ENCODE measurements around the gene ITGA2.

- TF ChIP-seq TSHZ2 (CRISPR knock-in tag; IDR thresholded peaks at IDR 0.05) (no peak), ZNF70 (CRISPR knock-in tag; IDR thresholded peaks at IDR 0.05) (no peak), RARB (CRISPR knock-in tag; IDR thresholded peaks at IDR 0.05) (no peak), ISL1 (CRISPR knock-in tag; IDR thresholded peaks at IDR 0.05) (no peak)
These were observed 4.2 kb downstream of the ITGA2 start for GRCh38 chr5:52993367-52993766.

All from SK-N-SH treated with all-trans-retinoic acid at 6 μM for 48 hours (cell line).